HEK293 (cell line): ENCODE data around the gene PIN1.
"Not testable (repeated sequence)": the region's sequence is repeated elsewhere in the genome, so short reads cannot be mapped to it uniquely, and the experiment has no call there.

ENCODE experiments used
- CTCF ChIA-PET: fragments of 350-600 bp; formaldehyde crosslinking; extraction: SDS; loops from one replicate; lab custom pipeline; 2021; ENCODE audit warnings: antibody characterized with exemption; lab: Yijun Ruan, JAX
- POLR2A ChIA-PET: fragments of 300-600 bp; formaldehyde crosslinking; extraction: SDS; loops from one replicate; lab custom pipeline; 2020; ENCODE audit warnings: antibody characterized with exemption, inconsistent platforms; lab: Yijun Ruan, JAX
- H3K27ac ChIP-seq: fragments of 200-500 bp; sonication (Bioruptor generic); 2 replicates; pipeline ENCODE4 v1.5.1; 2014; ENCODE audit warnings: low read depth, low read length, control low read depth, inconsistent platforms; ENCODE audit errors: extremely low read depth
- H3K36me3 ChIP-seq, 2 experiments: fragments of 200-500 bp in 1 of 2; sonication (Bioruptor generic) in 1 of 2; 1 replicate in 1 of 2; 2 replicates in 1 of 2; pipeline ENCODE4 v1.5.1; 2014 to 2017; ENCODE audit warnings: inconsistent platforms in 2 of 2, low read length in 2 of 2; ENCODE audit not compliant: control insufficient read depth in 2 of 2, insufficient read depth in 1 of 2
- H3K4me1 ChIP-seq: fragments of 200-500 bp; sonication (Bioruptor generic); 2 replicates; pipeline ENCODE4 v1.5.1; 2014; ENCODE audit warnings: mild to moderate bottlenecking, low read length, inconsistent platforms; ENCODE audit not compliant: control insufficient read depth, insufficient read depth
- H3K4me3 ChIP-seq: 2 replicates; pipeline ENCODE4 v1.5.1; 2011; ENCODE audit warnings: low read depth, mild to moderate bottlenecking, control low read depth, low read length, moderate library complexity
- H3K9me3 ChIP-seq: fragments of 200-500 bp; sonication (Bioruptor generic); 2 replicates; pipeline ENCODE4 v1.5.1; 2014; ENCODE audit warnings: low read depth, low read length, inconsistent platforms; ENCODE audit not compliant: control insufficient read depth, insufficient read depth
- GLIS1 ChIP-seq: fragments of 450-650 bp; formaldehyde crosslinking; IDR thresholded peaks from 2 replicates; pipeline ENCODE4 v1.5.1; 2016; ENCODE audit warnings: missing biosample characterization, missing genetic modification characterization
- HOXC10 ChIP-seq: sonication (generic); formaldehyde crosslinking; IDR thresholded peaks from 2 replicates; pipeline ENCODE4 v1.8.1; 2023; ENCODE audit warnings: mild to moderate bottlenecking, missing genetic modification reagents
- KLF7 ChIP-seq: fragments of 450-650 bp; formaldehyde crosslinking; IDR thresholded peaks from 2 replicates; pipeline ENCODE4 v1.5.1; 2016; ENCODE audit warnings: missing biosample characterization, missing genetic modification characterization, borderline replicate concordance
- SCRT2 ChIP-seq: fragments of 450-650 bp; formaldehyde crosslinking; IDR thresholded peaks from 2 replicates; pipeline ENCODE4 v1.5.1; 2016; ENCODE audit warnings: missing biosample characterization, missing genetic modification characterization
- SETDB1 ChIP-seq: IDR thresholded peaks from one replicate; pipeline ENCODE4 v1.6.1; 2017; ENCODE audit warnings: mild to moderate bottlenecking, low read length, moderate library complexity, mixed read lengths; ENCODE audit not compliant: insufficient read length
- TCF7L2 ChIP-seq: IDR thresholded peaks from 2 replicates; pipeline ENCODE4 v1.6.1; 2011; ENCODE audit warnings: low read depth, mild to moderate bottlenecking, inconsistent platforms, low read length, moderate library complexity, borderline replicate concordance
- TRIM28 ChIP-seq: IDR thresholded peaks from 2 replicates; pipeline ENCODE4 v1.6.1; 2011; ENCODE audit warnings: low read length, control low read depth, borderline replicate concordance
- ZEB2 ChIP-seq: fragments of 450-650 bp; formaldehyde crosslinking; IDR thresholded peaks from 2 replicates; pipeline ENCODE4 v1.5.1; 2016; ENCODE audit warnings: missing biosample characterization, missing genetic modification characterization
- ZNF10 ChIP-seq: fragments of 450-650 bp; formaldehyde crosslinking; IDR thresholded peaks from 2 replicates; pipeline ENCODE4 v1.5.1; 2017; ENCODE audit warnings: missing biosample characterization, missing genetic modification characterization
- ZNF157 ChIP-seq: fragments of 450-650 bp; formaldehyde crosslinking; IDR thresholded peaks from 2 replicates; pipeline ENCODE4 v1.5.1; 2016; ENCODE audit warnings: missing biosample characterization, missing genetic modification characterization
- ZNF16 ChIP-seq: fragments of 450-650 bp; formaldehyde crosslinking; IDR thresholded peaks from 2 replicates; pipeline ENCODE4 v1.5.1; 2016; ENCODE audit warnings: low read depth, missing biosample characterization, missing genetic modification characterization
- ZNF350 ChIP-seq: fragments of 450-650 bp; formaldehyde crosslinking; IDR thresholded peaks from 2 replicates; pipeline ENCODE4 v1.5.0; 2017; ENCODE audit warnings: missing biosample characterization, mild to moderate bottlenecking, missing genetic modification characterization
- ZNF366 ChIP-seq: fragments of 450-650 bp; formaldehyde crosslinking; conservative IDR thresholded peaks from 2 replicates; pipeline ENCODE4 v1.5.1; 2016; ENCODE audit warnings: missing biosample characterization, missing genetic modification characterization
- ZNF391 ChIP-seq: fragments of 450-650 bp; formaldehyde crosslinking; IDR thresholded peaks from 2 replicates; pipeline ENCODE4 v1.5.1; 2016; ENCODE audit warnings: low read depth, missing biosample characterization, missing genetic modification characterization, borderline replicate concordance
- ZNF514 ChIP-seq: fragments of 450-650 bp; formaldehyde crosslinking; IDR thresholded peaks from 2 replicates; pipeline ENCODE4 v1.5.1; 2016; ENCODE audit warnings: missing biosample characterization, missing genetic modification characterization
- ZNF560 ChIP-seq: fragments of 450-650 bp; formaldehyde crosslinking; IDR thresholded peaks from 2 replicates; pipeline ENCODE4 v1.5.1; 2017; ENCODE audit warnings: missing biosample characterization, missing genetic modification characterization, borderline replicate concordance
- ZNF621 ChIP-seq: fragments of 450-650 bp; formaldehyde crosslinking; IDR thresholded peaks from 2 replicates; pipeline ENCODE4 v1.5.1; 2017; ENCODE audit warnings: missing biosample characterization, missing genetic modification characterization
- ZNF624 ChIP-seq: fragments of 450-650 bp; formaldehyde crosslinking; IDR thresholded peaks from 2 replicates; pipeline ENCODE4 v1.5.1; 2017; ENCODE audit warnings: missing biosample characterization, missing genetic modification characterization
- TF ChIP-seq, protein P1 (sequence below): fragments of 450-650 bp; formaldehyde crosslinking; IDR thresholded peaks from 2 replicates; pipeline ENCODE4 v1.5.1; 2016; ENCODE audit warnings: missing biosample characterization, missing genetic modification characterization
- TF ChIP-seq, protein P2 (sequence below): fragments of 450-650 bp; formaldehyde crosslinking; IDR thresholded peaks from 2 replicates; pipeline ENCODE4 v1.5.1; 2016; ENCODE audit warnings: missing biosample characterization, missing genetic modification characterization
- TF ChIP-seq, protein P3 (sequence below): IDR thresholded peaks from 2 replicates; pipeline ENCODE4 v1.6.1; 2011; ENCODE audit warnings: mild to moderate bottlenecking, low read depth, low read length, borderline replicate concordance

The PIN1 gene

DNA sequence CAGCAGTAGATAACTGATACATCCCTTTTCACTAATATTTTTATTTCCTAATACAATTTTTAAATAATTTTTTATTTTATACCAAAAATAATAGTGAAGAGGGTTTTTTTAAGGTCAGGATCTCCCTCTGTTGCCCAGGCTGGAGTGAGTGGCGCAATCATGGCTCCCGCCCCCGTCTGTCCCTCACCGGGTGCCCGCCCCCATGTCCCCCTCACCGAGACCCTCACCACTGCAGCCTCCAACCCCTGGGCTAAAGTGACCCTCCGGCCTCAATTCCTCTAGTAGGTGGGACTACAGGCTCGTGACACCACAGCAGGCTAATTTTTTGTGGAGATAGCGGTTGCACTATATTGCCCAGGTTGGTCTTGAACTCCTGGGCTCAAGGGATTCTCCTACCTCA lies 48.8 kb upstream of the PIN1 start:
- CTCF ChIA-PET: no interaction called here
- POLR2A ChIA-PET: no interaction called here
- H3K9me3 ChIP-seq: no peaks in the 10 kb centered on the region
- H3K4me3 ChIP-seq: peak overlapping the region; percentile 70
- no peak overlapping the region for H3K27ac ChIP-seq
- TF ChIP-seq SCRT2 (tag by site-specific recombination) (no peak), ZNF391 (tag by site-specific recombination) (no peak), SETDB1 (no peak), ZEB2 (no peak), TCF7L2 (no peak), ZNF560 (tag by site-specific recombination) (no peak), HOXC10 (CRISPR knock-in tag) (no peak), ZNF621 (no peak), ZNF10 (no peak), TRIM28 (no peak), ZNF350 (tag by site-specific recombination) (no peak), ZNF624 (tag by site-specific recombination) (no peak), ZNF16 (tag by site-specific recombination) (no peak), GLIS1 (tag by site-specific recombination) (no peak), ZNF514 (no peak), KLF7 (tag by site-specific recombination) (no peak)
- TF ChIP-seq, protein P1, sequence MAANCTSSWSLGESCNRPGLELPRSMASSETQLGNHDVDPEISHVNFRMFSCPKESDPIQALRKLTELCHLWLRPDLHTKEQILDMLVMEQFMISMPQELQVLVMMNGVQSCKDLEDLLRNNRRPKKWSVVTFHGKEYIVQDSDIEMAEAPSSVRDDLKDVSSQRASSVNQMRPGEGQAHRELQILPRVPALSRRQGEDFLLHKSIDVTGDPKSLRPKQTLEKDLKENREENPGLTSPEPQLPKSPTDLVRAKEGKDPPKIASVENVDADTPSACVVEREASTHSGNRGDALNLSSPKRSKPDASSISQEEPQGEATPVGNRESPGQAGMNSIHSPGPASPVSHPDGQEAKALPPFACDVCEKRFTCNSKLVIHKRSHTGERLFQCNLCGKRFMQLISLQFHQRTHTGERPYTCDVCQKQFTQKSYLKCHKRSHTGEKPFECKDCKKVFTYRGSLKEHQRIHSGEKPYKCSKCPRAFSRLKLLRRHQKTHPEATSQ: no peak
- TF ChIP-seq, protein P2, sequence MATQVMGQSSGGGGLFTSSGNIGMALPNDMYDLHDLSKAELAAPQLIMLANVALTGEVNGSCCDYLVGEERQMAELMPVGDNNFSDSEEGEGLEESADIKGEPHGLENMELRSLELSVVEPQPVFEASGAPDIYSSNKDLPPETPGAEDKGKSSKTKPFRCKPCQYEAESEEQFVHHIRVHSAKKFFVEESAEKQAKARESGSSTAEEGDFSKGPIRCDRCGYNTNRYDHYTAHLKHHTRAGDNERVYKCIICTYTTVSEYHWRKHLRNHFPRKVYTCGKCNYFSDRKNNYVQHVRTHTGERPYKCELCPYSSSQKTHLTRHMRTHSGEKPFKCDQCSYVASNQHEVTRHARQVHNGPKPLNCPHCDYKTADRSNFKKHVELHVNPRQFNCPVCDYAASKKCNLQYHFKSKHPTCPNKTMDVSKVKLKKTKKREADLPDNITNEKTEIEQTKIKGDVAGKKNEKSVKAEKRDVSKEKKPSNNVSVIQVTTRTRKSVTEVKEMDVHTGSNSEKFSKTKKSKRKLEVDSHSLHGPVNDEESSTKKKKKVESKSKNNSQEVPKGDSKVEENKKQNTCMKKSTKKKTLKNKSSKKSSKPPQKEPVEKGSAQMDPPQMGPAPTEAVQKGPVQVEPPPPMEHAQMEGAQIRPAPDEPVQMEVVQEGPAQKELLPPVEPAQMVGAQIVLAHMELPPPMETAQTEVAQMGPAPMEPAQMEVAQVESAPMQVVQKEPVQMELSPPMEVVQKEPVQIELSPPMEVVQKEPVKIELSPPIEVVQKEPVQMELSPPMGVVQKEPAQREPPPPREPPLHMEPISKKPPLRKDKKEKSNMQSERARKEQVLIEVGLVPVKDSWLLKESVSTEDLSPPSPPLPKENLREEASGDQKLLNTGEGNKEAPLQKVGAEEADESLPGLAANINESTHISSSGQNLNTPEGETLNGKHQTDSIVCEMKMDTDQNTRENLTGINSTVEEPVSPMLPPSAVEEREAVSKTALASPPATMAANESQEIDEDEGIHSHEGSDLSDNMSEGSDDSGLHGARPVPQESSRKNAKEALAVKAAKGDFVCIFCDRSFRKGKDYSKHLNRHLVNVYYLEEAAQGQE: no peak
- TF ChIP-seq, protein P3, sequence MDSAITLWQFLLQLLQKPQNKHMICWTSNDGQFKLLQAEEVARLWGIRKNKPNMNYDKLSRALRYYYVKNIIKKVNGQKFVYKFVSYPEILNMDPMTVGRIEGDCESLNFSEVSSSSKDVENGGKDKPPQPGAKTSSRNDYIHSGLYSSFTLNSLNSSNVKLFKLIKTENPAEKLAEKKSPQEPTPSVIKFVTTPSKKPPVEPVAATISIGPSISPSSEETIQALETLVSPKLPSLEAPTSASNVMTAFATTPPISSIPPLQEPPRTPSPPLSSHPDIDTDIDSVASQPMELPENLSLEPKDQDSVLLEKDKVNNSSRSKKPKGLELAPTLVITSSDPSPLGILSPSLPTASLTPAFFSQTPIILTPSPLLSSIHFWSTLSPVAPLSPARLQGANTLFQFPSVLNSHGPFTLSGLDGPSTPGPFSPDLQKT: no peak
- no peaks in the 10 kb centered on the region for H3K36me3 ChIP-seq
- H3K4me1 ChIP-seq: peaks cover 5% of the 10 kb centered on the region

DNA sequence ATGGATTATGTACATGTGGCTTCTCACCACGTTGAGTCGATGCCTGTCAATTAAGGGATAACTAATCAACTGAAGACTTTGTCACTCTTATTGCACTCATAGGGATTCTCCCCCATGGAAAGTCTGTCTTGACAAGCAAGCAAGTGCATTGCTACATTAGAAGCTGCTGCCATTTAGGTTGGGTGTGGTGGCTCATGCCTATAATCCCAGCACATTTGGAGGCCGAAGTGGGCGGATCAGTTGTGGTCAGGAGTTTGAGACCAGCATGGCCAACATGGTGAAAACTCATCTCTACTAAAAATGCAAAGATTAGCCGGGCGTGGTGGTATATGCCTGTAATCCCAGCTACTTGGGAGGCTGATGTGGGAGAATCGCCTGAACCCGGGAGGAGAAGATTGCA lies 48.3 kb upstream of the PIN1 start:
- H3K36me3 ChIP-seq: no peaks in the 10 kb centered on the region
- CTCF ChIA-PET: no interaction called here
- no peak overlapping the region for H3K4me3 ChIP-seq
- H3K4me1 ChIP-seq: peaks cover 5% of the 10 kb centered on the region
- no peak overlapping the region for H3K27ac ChIP-seq
- no peak for TF ChIP-seq ZNF366 (tag by site-specific recombination)
- TF ChIP-seq ZNF157 (tag by site-specific recombination): no peak
- no peaks in the 10 kb centered on the region for H3K9me3 ChIP-seq
- POLR2A ChIA-PET: no interaction called here

DNA sequence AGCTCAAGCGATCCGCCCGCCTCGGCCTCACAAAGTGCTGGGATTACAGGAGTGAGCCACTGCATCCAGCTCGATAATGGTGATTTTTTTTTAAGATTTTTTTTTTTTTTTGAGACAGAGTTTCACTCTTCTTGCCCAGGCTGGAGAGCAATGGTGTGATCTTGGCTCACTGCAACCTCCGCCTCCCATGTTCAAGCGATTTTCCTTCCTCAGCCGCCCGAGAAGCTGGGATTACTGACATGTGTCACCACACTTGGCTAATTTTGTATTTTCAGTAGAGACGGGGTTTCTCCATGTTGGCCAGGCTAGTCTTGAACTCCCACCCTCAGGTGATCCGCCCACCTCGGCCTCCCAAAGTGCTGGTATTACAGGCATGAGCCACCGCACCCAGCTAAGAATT lies 46.5 kb upstream of the PIN1 start:
- H3K4me3 ChIP-seq, POLR2A ChIA-PET, H3K36me3 ChIP-seq, H3K27ac ChIP-seq, H3K4me1 ChIP-seq, H3K9me3 ChIP-seq: not testable (repeated sequence)
- CTCF ChIA-PET: interaction anchor here (0.7 to 1.8 kb wide), 2 partner anchors 39 to 163 kb away, joined by 5 to 7 read pairs; partner anchors contain the start of gene UBL5
